Trophoblast cell (in vitro differentiated cells and primary cell): Measurements from ENCODE around the gene KLF6.

Source experiments
- DNase-seq, 2 donors: peaks; one replicate each; pipeline ENCODE4 v3.0.0-alpha.2; 2016
- H2AFZ ChIP-seq: 2 replicates; pipeline ENCODE4 v1.6.1; 2013; ENCODE audit warnings: low read length, moderate library complexity, mild to moderate bottlenecking; ENCODE audit not compliant: insufficient read depth, poor library complexity
- H2AK5ac ChIP-seq: 2 replicates; pipeline ENCODE4 v1.6.1; 2013; ENCODE audit warnings: mild to moderate bottlenecking, low read length
- H2BK120ac ChIP-seq: 2 replicates; pipeline ENCODE4 v1.6.1; 2013; ENCODE audit warnings: low read length, mild to moderate bottlenecking, moderate library complexity; ENCODE audit not compliant: insufficient read depth, poor library complexity
- H2BK12ac ChIP-seq: 2 replicates; pipeline ENCODE4 v1.6.1; 2013; ENCODE audit warnings: mild to moderate bottlenecking, low read length, moderate library complexity
- H2BK5ac ChIP-seq: 2 replicates; pipeline ENCODE4 v1.6.1; 2013; ENCODE audit warnings: low read length, low read depth, moderate library complexity, mild to moderate bottlenecking; ENCODE audit not compliant: poor library complexity
- H3K14ac ChIP-seq: 2 replicates; pipeline ENCODE4 v1.6.1; 2013; ENCODE audit warnings: mild to moderate bottlenecking, low read length
- H3K18ac ChIP-seq: 2 replicates; pipeline ENCODE4 v1.6.1; 2013; ENCODE audit warnings: mild to moderate bottlenecking, low read length
- H3K23ac ChIP-seq: 2 replicates; pipeline ENCODE4 v1.6.1; 2013; ENCODE audit warnings: low read length
- H3K27ac ChIP-seq: 2 replicates; pipeline ENCODE4 v1.5.1; 2013; ENCODE audit warnings: low read depth, mild to moderate bottlenecking, inconsistent platforms, low read length, moderate library complexity
- H3K27me3 ChIP-seq: 2 replicates; pipeline ENCODE4 v1.6.1; 2013; ENCODE audit warnings: inconsistent platforms, mild to moderate bottlenecking, low read length, moderate library complexity; ENCODE audit not compliant: insufficient read depth
- H3K36me3 ChIP-seq, 2 experiments: 1 replicate in 1 of 2; 2 replicates in 1 of 2; pipeline ENCODE4 v1.6.1; 2013; ENCODE audit warnings: low read length in 2 of 2, mild to moderate bottlenecking in 2 of 2, moderate library complexity in 1 of 2; ENCODE audit not compliant: insufficient read depth in 2 of 2, control insufficient read depth in 1 of 2
- H3K4ac ChIP-seq: 2 replicates; pipeline ENCODE4 v1.6.1; 2013; ENCODE audit warnings: low read depth, mild to moderate bottlenecking, low read length, moderate library complexity
- H3K4me1 ChIP-seq, 2 experiments: 1 replicate in 1 of 2; 2 replicates in 1 of 2; pipeline ENCODE4 v1.6.1; 2013; ENCODE audit warnings: low read length in 2 of 2, mild to moderate bottlenecking in 2 of 2, moderate library complexity in 1 of 2; ENCODE audit not compliant: insufficient read depth in 2 of 2, control insufficient read depth in 1 of 2
- H3K4me2 ChIP-seq: 2 replicates; pipeline ENCODE4 v1.6.1; 2013; ENCODE audit warnings: inconsistent platforms, mild to moderate bottlenecking, low read length, moderate library complexity
- H3K4me3 ChIP-seq: 2 replicates; pipeline ENCODE4 v1.5.1; 2013; ENCODE audit warnings: mild to moderate bottlenecking, low read depth, low read length, inconsistent platforms
- H3K79me1 ChIP-seq: one replicate; pipeline ENCODE4 v1.6.1; 2013; ENCODE audit warnings: low read length
- H3K79me2 ChIP-seq: 2 replicates; pipeline ENCODE4 v1.6.1; 2013; ENCODE audit warnings: low read length, mild to moderate bottlenecking; ENCODE audit not compliant: control insufficient read depth, insufficient read depth, poor library complexity
- H3K9ac ChIP-seq: 2 replicates; pipeline ENCODE4 v1.6.1; 2013; ENCODE audit warnings: mild to moderate bottlenecking, low read length
- H3K9me3 ChIP-seq: 2 replicates; pipeline ENCODE4 v1.6.1; 2013; ENCODE audit warnings: low read depth, mild to moderate bottlenecking, control low read depth, inconsistent platforms, low read length; ENCODE audit not compliant: insufficient read depth
- H4K12ac ChIP-seq: 2 replicates; pipeline ENCODE4 v1.6.1; 2013; ENCODE audit warnings: low read depth, mild to moderate bottlenecking, low read length, moderate library complexity
- H4K8ac ChIP-seq: 2 replicates; pipeline ENCODE4 v1.6.1; 2013; ENCODE audit warnings: low read depth, mild to moderate bottlenecking, low read length, moderate library complexity
- H4K91ac ChIP-seq: one replicate; pipeline ENCODE4 v1.6.1; 2013; ENCODE audit warnings: low read depth, mild to moderate bottlenecking, low read length, moderate library complexity
- WGBS: extraction: QIAGEN DNeasy Blood & Tissue Kit; methylation state at CpG from one replicate; pipeline ENCODE4 v1.1.7; 2013; ENCODE audit warnings: missing lambda C conversion rate; ENCODE audit not compliant: insufficient read length, insufficient coverage; ENCODE audit errors: extremely low coverage; 5-methylcytosine and 5-hydroxymethylcytosine counted together

The KLF6 gene

DNA sequence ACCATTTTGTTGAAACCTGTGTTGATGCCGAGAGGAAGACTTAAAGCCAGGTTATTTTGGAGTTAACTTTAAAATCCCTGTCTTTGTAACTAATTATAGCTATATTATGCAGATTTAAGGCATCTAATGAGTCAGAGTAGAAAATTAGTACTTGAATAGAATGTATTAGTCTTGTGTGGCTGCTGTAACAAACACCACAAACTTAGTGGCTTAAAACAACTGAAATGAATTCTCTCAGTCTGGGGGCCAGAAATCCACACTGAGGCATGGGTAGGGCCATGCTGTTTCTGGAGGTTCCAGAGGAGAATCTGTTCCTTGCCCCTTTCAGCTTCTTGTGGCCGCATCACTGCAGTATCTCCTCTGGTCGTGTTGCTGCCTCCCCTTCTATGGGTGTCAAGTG is 8.5 kb upstream of the KLF6 start:
- H3K18ac ChIP-seq, result no peak overlapping the region
- H3K9me3 ChIP-seq, result peaks cover 2% of the 10 kb centered on the region
- H2BK120ac ChIP-seq, result no peak overlapping the region
- no peak overlapping the region for H3K4ac ChIP-seq
- no peak overlapping the region for H3K4me3 ChIP-seq
- H3K79me2 ChIP-seq, result no peaks in the 10 kb centered on the region
- H3K79me1 ChIP-seq, result no peaks in the 10 kb centered on the region
- WGBS, result no CpG with 5 or more reads among the region's 3 CpGs
- H3K36me3 ChIP-seq, result no peaks in the 10 kb centered on the region
- no peak overlapping the region for H4K8ac ChIP-seq
- no peaks in the 10 kb centered on the region for H3K4me1 ChIP-seq
- H2AFZ ChIP-seq, result no peak overlapping the region
- no peak overlapping the region for H3K27ac ChIP-seq
- H4K91ac ChIP-seq, result no peak overlapping the region
- no peaks in the 10 kb centered on the region for H3K27me3 ChIP-seq
- no peak overlapping the region for H3K9ac ChIP-seq
- no peak overlapping the region for H3K14ac ChIP-seq
- DNase-seq, result no peak
- no peak overlapping the region for H2BK5ac ChIP-seq
- H3K23ac ChIP-seq, result no peak overlapping the region
- no peak overlapping the region for H3K4me2 ChIP-seq
- H4K12ac ChIP-seq, result no peak overlapping the region
- no peak overlapping the region for H2BK12ac ChIP-seq
- H2AK5ac ChIP-seq, result no peak overlapping the region

- Histone ChIP-seq H3K4me1 (no peaks in the 10 kb centered on the region), H2AK5ac (no peak overlapping the region), H4K8ac (no peak overlapping the region), H2BK12ac (no peak overlapping the region), H3K4me2 (no peak overlapping the region), H3K9ac (no peak overlapping the region), H3K79me2 (no peaks in the 10 kb centered on the region), H2BK120ac (no peak overlapping the region), H3K9me3 (peaks cover 2% of the 10 kb centered on the region), H2BK5ac (no peak overlapping the region), H3K4me3 (no peak overlapping the region), H4K91ac (no peak overlapping the region), H3K18ac (no peak overlapping the region), H3K4ac (no peak overlapping the region), H2AFZ (no peak overlapping the region), H3K79me1 (no peaks in the 10 kb centered on the region), H3K27me3 (no peaks in the 10 kb centered on the region), H3K23ac (no peak overlapping the region), H3K27ac (no peak overlapping the region), H3K14ac (no peak overlapping the region), H4K12ac (no peak overlapping the region), H3K36me3 (no peaks in the 10 kb centered on the region)
- no peak for DNase-seq
- no CpG with 5 or more reads among the region's 4 CpGs for WGBS
Observed at GRCh38 chr10:3792710-3793219, 7.8 kb upstream of the KLF6 start.

- Histone ChIP-seq H4K12ac (no peak overlapping the region), H2AFZ (no peak overlapping the region), H2BK12ac (no peak overlapping the region), H3K23ac (no peak overlapping the region), H3K9me3 (peaks cover 2% of the 10 kb centered on the region), H3K4me3 (no peak overlapping the region), H3K27me3 (no peaks in the 10 kb centered on the region), H4K8ac (no peak overlapping the region), H3K9ac (no peak overlapping the region), H3K36me3 (no peaks in the 10 kb centered on the region), H3K79me1 (no peaks in the 10 kb centered on the region), H3K4me1 (no peaks in the 10 kb centered on the region), H4K91ac (no peak overlapping the region), H2BK5ac (no peak overlapping the region), H3K4me2 (no peak overlapping the region), H3K79me2 (no peaks in the 10 kb centered on the region), H3K14ac (no peak overlapping the region), H2AK5ac (no peak overlapping the region), H3K18ac (no peak overlapping the region), H2BK120ac (no peak overlapping the region), H3K4ac (no peak overlapping the region), H3K27ac (no peak overlapping the region)
- no CpG with 5 or more reads among the region's 3 CpGs for WGBS
- DNase-seq, result no peak
Observed at GRCh38 chr10:3791974-3792633, 7.1 kb upstream of the KLF6 start.

DNA sequence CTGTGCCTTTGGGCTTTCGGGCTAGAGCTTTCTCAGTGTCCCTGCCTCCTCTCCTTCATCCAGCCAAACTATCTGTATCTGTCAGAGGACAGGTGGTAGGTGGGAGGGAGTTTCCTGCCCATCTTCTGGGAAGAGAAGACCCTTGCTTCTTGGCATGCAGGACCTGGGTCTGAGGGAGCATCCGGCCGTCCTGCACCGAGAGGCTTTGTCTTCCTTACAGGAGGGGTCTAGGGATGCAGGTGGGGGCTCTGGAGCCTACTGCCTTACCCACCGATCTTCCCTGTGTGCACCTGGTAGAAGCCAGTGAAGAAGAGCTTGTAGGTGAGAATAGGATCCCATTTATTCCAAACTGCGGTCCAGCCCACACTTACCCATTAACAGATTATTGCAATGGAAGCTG is 5.8 kb upstream of the KLF6 start:
- Histone ChIP-seq H3K4me1 (peaks cover 5 to 7% of the 10 kb centered on the region in 2 experiments), H4K8ac (no peak overlapping the region), H3K9me3 (peaks cover 2% of the 10 kb centered on the region), H3K36me3 (no peaks in the 10 kb centered on the region), H3K14ac (no peak overlapping the region), H2BK12ac (no peak overlapping the region), H3K9ac (no peak overlapping the region), H3K23ac (no peak overlapping the region), H2BK5ac (no peak overlapping the region), H3K4me2 (no peak overlapping the region), H3K27ac (no peak overlapping the region), H3K27me3 (no peaks in the 10 kb centered on the region), H3K79me1 (peaks cover 7% of the 10 kb centered on the region), H4K12ac (no peak overlapping the region), H3K4ac (no peak overlapping the region), H2AFZ (no peak overlapping the region), H3K79me2 (peaks cover 1% of the 10 kb centered on the region), H2BK120ac (no peak overlapping the region), H3K18ac (no peak overlapping the region), H3K4me3 (peak overlapping the region; percentile 12), H2AK5ac (no peak overlapping the region), H4K91ac (no peak overlapping the region)
- no CpG with 5 or more reads among the region's 6 CpGs for WGBS
- no peak for DNase-seq
